Neural cell (in vitro differentiated cells): ENCODE data around the gene CCND1. TPM values are rescaled to one million over a fixed set of nuclear protein-coding genes. Genes with fewer than 3 reads are reported as not detected.

ENCODE experiments used
- H2AFZ ChIP-seq: fragments of 200-600, 300-800 bp; sonication (generic), shearing (Covaris generic); 2 replicates; pipeline ENCODE4 v1.6.0; 2014; ENCODE audit warnings: low read depth, mild to moderate bottlenecking, antibody characterized with exemption, low read length, moderate library complexity
- H3F3A ChIP-seq: fragments of 200-600 bp; shearing (Covaris generic); 2 replicates; pipeline ENCODE4 v1.6.1; 2016; ENCODE audit warnings: mild to moderate bottlenecking, moderate library complexity, mixed read lengths, antibody characterized with exemption, low read length; ENCODE audit not compliant: insufficient read depth, poor library complexity, severe bottlenecking
- H3K27ac ChIP-seq: fragments of 200-600, 300-800 bp; sonication (generic), shearing (Covaris generic); 2 replicates; pipeline ENCODE4 v1.5.1; 2014; ENCODE audit warnings: mild to moderate bottlenecking, low read length, moderate library complexity
- H3K27me3 ChIP-seq: fragments of 300-800, 200-600 bp; sonication (generic), shearing (Covaris generic); 2 replicates; pipeline ENCODE4 v1.6.0; 2014; ENCODE audit warnings: mild to moderate bottlenecking, low read depth, low read length, moderate library complexity; ENCODE audit not compliant: insufficient read depth
- H3K36me3 ChIP-seq: fragments of 300-800, 200-600 bp; sonication (generic), shearing (Covaris generic); 2 replicates; pipeline ENCODE4 v1.5.1; 2014; ENCODE audit warnings: mild to moderate bottlenecking, antibody characterized with exemption, low read length, moderate library complexity; ENCODE audit not compliant: insufficient read depth
- H3K4me2 ChIP-seq: fragments of 300-800, 200-600 bp; sonication (generic), shearing (Covaris generic); 2 replicates; pipeline ENCODE4 v1.6.0; 2014; ENCODE audit warnings: mild to moderate bottlenecking, low read length
- H3K4me3 ChIP-seq: fragments of 300-800, 200-600 bp; sonication (generic), shearing (Covaris generic); 2 replicates; pipeline ENCODE4 v1.5.1; 2014; ENCODE audit warnings: mild to moderate bottlenecking, low read length, moderate library complexity
- H3K79me2 ChIP-seq: fragments of 200-600 bp; shearing (Covaris generic); replicated peaks from 2 replicates; pipeline ENCODE4 v1.6.0; 2014; ENCODE audit warnings: mild to moderate bottlenecking, low read length, moderate library complexity; ENCODE audit not compliant: insufficient read depth
- H3K9ac ChIP-seq: fragments of 300-800, 200-600 bp; sonication (generic), shearing (Covaris generic); 2 replicates; pipeline ENCODE4 v1.6.1; 2016; ENCODE audit warnings: mild to moderate bottlenecking, low read length, mixed read lengths
- H3K9me2 ChIP-seq: fragments of 200-600 bp; shearing (Covaris generic); 2 replicates; pipeline ENCODE4 v1.6.1; 2016; ENCODE audit warnings: mild to moderate bottlenecking, low read length, mixed read lengths; ENCODE audit not compliant: insufficient read depth
- H3K9me3 ChIP-seq: fragments of 200-600, 300-800 bp; sonication (generic), shearing (Covaris generic); 2 replicates; pipeline ENCODE4 v1.6.1; 2016; ENCODE audit warnings: mild to moderate bottlenecking, mixed run types, low read length, moderate library complexity, mixed read lengths
- H4K20me1 ChIP-seq: fragments of 200-600 bp; shearing (Covaris generic); 2 replicates; pipeline ENCODE4 v1.6.1; 2016; ENCODE audit warnings: mild to moderate bottlenecking, mixed run types; ENCODE audit not compliant: insufficient read depth
- CTCF ChIP-seq: fragments of 450-650 bp; IDR thresholded peaks from 2 replicates; pipeline ENCODE4 v1.5.1; 2014; ENCODE audit warnings: antibody characterized with exemption, mild to moderate bottlenecking, moderate library complexity; ENCODE audit not compliant: poor library complexity, severe bottlenecking
- EP300 ChIP-seq: fragments of 450-650 bp; conservative IDR thresholded peaks from 2 replicates; pipeline ENCODE4 v1.6.1; 2014; ENCODE audit warnings: antibody characterized with exemption, mild to moderate bottlenecking, moderate library complexity; ENCODE audit not compliant: poor library complexity, severe bottlenecking
- EZH2 ChIP-seq: fragments of 200-600, 300-800 bp; shearing (Covaris generic), sonication (generic); IDR thresholded peaks from 2 replicates; pipeline ENCODE4 v1.6.1; 2014; ENCODE audit warnings: antibody characterized with exemption, low read length, borderline replicate concordance, mild to moderate bottlenecking; ENCODE audit not compliant: insufficient read depth, poor library complexity, severe bottlenecking
- MXI1 ChIP-seq: fragments of 450-650 bp; conservative IDR thresholded peaks from 2 replicates; pipeline ENCODE4 v1.6.1; 2014; ENCODE audit warnings: antibody characterized with exemption, mild to moderate bottlenecking; ENCODE audit not compliant: poor library complexity, severe bottlenecking
- POLR2AphosphoS5 ChIP-seq: IDR thresholded peaks from 2 replicates; pipeline ENCODE4 v1.6.1; 2012
- RAD21 ChIP-seq: fragments of 450-650 bp; conservative IDR thresholded peaks from 2 replicates; pipeline ENCODE4 v1.6.1; 2014; ENCODE audit warnings: antibody characterized with exemption, mild to moderate bottlenecking, moderate library complexity
- SMC3 ChIP-seq: fragments of 450-650 bp; conservative IDR thresholded peaks from 2 replicates; pipeline ENCODE4 v1.6.1; 2014; ENCODE audit warnings: antibody characterized with exemption, mild to moderate bottlenecking, moderate library complexity; ENCODE audit not compliant: poor library complexity
- TAF1 ChIP-seq: IDR thresholded peaks from 2 replicates; pipeline ENCODE4 v1.6.1; 2012; ENCODE audit warnings: low read depth
- polyA plus RNA-seq: library from polyadenylated mRNA; depleted of rRNA; stranded (reverse); fragments of >200 nt; gene quantifications from 2 replicates; pipeline ENCODE4 v1.2.3, GENCODE V29; 2014
- TF ChIP-seq, protein P1 (sequence below): IDR thresholded peaks from 2 replicates; pipeline ENCODE4 v1.6.1; 2012; ENCODE audit warnings: borderline replicate concordance

CCND1 gene
- polyA plus RNA-seq, 1 donor from 2014 or later = 2.7 TPM

- Histone ChIP-seq H3K9me2 (no peaks in the 10 kb centered on the region), H3K4me3 (no peak overlapping the region), H4K20me1 (no peaks in the 10 kb centered on the region), H3K4me2 (no peak overlapping the region), H3K9ac (no peak overlapping the region), H3K27ac (no peak overlapping the region), H3K9me3 (no peaks in the 10 kb centered on the region), H3F3A (no peaks in the 10 kb centered on the region), H3K27me3 (no peaks in the 10 kb centered on the region), H2AFZ (no peak overlapping the region), H3K36me3 (no peaks in the 10 kb centered on the region), H3K79me2 (no peaks in the 10 kb centered on the region)
- no peak for TF ChIP-seq POLR2AphosphoS5
- TF ChIP-seq CTCF = no peak
- no peak for TF ChIP-seq EZH2
- no peak for TF ChIP-seq TAF1
- no peak for TF ChIP-seq EP300
- TF ChIP-seq RAD21 = no peak
- TF ChIP-seq, protein P1, sequence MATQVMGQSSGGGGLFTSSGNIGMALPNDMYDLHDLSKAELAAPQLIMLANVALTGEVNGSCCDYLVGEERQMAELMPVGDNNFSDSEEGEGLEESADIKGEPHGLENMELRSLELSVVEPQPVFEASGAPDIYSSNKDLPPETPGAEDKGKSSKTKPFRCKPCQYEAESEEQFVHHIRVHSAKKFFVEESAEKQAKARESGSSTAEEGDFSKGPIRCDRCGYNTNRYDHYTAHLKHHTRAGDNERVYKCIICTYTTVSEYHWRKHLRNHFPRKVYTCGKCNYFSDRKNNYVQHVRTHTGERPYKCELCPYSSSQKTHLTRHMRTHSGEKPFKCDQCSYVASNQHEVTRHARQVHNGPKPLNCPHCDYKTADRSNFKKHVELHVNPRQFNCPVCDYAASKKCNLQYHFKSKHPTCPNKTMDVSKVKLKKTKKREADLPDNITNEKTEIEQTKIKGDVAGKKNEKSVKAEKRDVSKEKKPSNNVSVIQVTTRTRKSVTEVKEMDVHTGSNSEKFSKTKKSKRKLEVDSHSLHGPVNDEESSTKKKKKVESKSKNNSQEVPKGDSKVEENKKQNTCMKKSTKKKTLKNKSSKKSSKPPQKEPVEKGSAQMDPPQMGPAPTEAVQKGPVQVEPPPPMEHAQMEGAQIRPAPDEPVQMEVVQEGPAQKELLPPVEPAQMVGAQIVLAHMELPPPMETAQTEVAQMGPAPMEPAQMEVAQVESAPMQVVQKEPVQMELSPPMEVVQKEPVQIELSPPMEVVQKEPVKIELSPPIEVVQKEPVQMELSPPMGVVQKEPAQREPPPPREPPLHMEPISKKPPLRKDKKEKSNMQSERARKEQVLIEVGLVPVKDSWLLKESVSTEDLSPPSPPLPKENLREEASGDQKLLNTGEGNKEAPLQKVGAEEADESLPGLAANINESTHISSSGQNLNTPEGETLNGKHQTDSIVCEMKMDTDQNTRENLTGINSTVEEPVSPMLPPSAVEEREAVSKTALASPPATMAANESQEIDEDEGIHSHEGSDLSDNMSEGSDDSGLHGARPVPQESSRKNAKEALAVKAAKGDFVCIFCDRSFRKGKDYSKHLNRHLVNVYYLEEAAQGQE = no peak
- no peak for TF ChIP-seq MXI1
Measured at GRCh38 chr11:69614085-69614484, 26.9 kb upstream of the CCND1 start.

DNA sequence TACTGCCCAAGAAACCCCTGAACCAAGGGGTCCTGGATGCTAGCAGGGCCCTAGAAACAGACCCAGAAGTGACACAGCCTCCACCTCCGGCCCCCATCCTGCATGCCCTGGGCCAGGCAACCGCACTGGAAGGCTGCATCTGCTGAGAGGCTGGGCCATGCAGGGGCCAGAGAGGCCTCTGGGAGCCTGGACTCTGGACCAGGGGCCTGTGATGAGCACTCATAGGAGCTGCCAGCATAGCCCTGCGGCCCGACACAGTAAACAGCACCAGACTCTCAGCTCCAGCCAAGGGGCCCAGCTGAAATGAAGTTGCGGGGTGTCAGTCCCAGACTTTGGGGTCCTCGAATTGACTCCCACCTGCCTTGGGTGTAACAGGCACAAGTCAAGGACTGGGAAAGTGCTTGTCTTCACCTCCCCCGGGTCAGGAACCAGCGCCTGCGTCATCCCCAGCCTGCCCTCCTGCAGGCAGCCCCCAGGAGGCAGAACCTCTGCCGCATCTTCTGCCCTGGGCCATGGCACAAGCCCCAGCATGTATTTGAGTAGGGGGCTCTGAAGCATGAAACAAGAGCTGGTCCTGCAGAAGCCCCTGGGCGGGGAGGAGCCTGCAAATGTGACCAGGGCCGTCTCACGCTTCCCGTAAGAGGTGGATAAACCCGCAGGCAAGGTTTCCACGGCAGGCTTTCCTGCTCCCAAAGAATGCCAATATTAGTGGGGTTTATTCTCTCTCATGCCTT is 25.2 kb upstream of the CCND1 start:
- Histone ChIP-seq H2AFZ (no peak overlapping the region), H3K27ac (no peak overlapping the region), H3K27me3 (no peaks in the 10 kb centered on the region), H3K79me2 (no peaks in the 10 kb centered on the region), H3K9ac (no peak overlapping the region), H3K36me3 (no peaks in the 10 kb centered on the region), H3K4me3 (no peak overlapping the region), H4K20me1 (no peaks in the 10 kb centered on the region), H3K9me2 (no peaks in the 10 kb centered on the region), H3K9me3 (no peaks in the 10 kb centered on the region), H3K4me2 (no peak overlapping the region), H3F3A (no peaks in the 10 kb centered on the region)
- TF ChIP-seq TAF1 (no peak), EZH2 (no peak), RAD21 (no peak), EP300 (no peak), SMC3 (no peak), MXI1 (no peak)
